NCI-H69 (cell line): ENCODE results near the gene MIS18BP1.
"Not testable (repeated sequence)": the region's sequence is repeated elsewhere in the genome, so short reads cannot be mapped to it uniquely, and the experiment has no call there.

ENCODE experiments used
- DNase-seq: peaks from one replicate; lab custom pipeline; 2025; lab: John Stamatoyannopoulos, UW

Gene MIS18BP1

GRCh38 chr14:45246151-45246550 lies 6.9 kb downstream of the MIS18BP1 start:
- DNase-seq = no peak

GRCh38 chr14:45242706-45243105 lies 10.3 kb downstream of the MIS18BP1 start:
- DNase-seq = no peak

GRCh38 chr14:45238988-45239387 lies 14.0 kb downstream of the MIS18BP1 start:
- DNase-seq = peak; percentile 44

DNA sequence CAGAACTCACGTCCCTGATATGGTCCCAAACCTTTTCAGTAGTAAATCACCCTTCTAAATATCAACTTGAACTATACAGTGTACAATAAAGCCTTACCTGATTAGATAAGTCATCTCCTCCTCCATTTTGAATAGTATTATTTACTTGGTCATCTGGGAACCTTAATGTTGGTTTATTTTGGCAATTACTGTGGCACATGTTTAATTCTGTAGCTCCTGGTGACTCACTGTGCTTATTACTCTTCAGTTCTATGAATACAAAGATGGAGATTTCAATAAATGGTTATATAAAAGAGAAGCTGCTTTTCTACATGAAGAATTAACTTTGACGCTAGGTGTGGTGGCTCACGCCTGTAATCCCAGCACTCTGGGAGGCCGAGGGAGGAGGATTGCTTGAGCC lies 25.4 kb downstream of the MIS18BP1 start:
- no peak for DNase-seq

- DNase-seq = no peak
These were observed 30.3 kb downstream of the MIS18BP1 start for GRCh38 chr14:45222485-45223262.

DNA sequence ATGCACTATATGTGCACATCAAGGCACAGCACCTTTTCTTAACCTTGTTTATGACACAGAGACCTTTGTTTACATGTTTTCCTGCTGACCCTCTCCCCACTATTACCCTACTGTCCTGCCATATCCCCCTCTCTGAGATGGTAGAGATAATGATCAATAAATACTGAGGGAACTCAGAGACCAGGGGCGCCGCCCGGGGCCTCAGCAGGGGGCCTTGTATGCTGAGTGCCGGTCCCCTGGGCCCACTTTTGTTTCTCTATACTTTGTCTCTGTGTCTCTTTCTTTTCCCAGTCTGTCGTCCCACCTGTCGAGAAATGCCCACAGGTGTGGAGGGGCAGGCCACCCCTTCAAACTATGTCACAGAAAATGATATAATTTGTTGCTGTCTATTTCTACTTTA lies 38.7 kb downstream of the MIS18BP1 start:
- DNase-seq = peak; percentile 14

DNA sequence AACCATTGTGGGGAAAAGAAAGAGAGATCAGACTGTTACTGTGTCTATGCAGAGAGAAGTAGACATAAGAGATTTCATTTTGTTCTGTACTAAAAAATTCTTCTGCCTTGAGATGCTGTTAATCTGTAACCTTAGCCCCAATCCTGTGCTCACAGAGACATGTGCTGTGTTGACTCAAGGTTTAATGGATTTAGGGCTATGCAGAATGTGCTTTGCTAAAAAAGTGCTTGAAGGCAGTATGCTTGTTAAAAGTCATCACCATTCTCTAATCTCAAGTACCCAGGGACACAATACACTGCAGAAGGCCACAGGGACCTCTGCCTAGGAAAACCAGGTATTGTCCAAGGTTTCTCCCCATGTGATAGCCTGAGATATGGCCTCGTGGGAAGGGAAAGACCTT lies 39.3 kb downstream of the MIS18BP1 start:
- not testable (repeated sequence) for DNase-seq

GRCh38 chr14:45212231-45212630 lies 40.8 kb downstream of the MIS18BP1 start:
- no peak for DNase-seq

DNA sequence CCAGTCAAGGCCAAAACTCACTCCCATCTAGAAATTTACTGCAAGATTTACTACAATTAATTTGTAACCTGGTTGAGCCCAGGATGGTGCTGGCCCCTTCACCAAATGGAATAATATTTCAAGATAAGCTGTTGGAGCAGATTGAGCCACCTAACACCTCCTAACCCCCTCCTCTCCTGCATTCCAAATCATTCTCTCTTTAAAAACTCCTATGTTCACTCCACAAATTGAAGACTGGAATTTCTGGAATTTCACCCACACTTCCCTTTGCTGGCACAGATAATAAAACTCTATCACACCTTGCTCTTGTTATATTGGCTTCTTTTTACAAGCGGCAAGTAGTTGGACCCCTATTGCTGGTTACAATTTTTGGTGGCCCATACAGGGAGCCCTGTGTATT lies 41.7 kb downstream of the MIS18BP1 start:
- DNase-seq = no peak

- DNase-seq = no peak
These were observed 42.8 kb downstream of the MIS18BP1 start for GRCh38 chr14:45210159-45210558.

- no peak for DNase-seq
These were observed 48.8 kb downstream of the MIS18BP1 start for GRCh38 chr14:45204241-45204640.

DNA sequence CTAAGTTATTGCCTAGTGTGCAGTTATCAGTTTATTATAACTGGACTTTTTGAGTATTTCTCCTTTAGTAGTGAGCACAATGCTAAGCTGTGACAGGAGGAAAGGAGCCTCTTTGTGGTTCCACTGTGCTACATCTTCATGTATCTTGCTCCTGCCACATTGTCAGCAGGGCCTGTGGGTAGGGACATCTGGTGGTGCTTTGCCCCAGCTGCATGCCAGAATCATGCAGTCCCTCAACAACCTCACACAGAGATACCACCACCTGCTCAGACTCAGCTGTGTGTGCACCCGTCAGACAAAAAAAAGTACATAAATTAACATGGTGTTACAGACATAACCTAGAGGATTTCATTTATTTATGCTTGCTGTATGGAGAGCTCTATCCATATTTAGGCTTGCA lies 51.1 kb downstream of the MIS18BP1 start:
- peak; percentile 29 for DNase-seq

- no peak for DNase-seq
These were observed 53.8 kb downstream of the MIS18BP1 start for GRCh38 chr14:45199230-45199629.

DNA sequence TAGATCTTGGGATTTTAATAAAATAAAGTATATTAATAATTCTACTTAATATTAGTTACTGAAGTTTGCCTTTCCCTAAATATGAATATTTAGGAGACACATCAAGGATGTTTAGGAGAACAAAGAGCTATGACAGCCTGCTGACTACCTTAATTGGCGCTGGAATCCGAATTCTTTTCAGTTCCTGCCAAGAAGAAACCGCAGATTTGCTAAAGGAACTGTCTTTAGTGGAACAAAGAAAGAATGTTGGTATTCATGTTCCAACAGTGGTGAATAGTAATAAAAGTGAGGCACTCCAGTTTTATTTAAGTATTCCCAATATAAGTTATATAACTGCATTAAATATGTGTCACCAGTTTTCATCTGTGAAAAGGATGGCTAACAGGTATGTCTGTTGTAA lies 54.5 kb downstream of the MIS18BP1 start:
- DNase-seq = no peak

DNA sequence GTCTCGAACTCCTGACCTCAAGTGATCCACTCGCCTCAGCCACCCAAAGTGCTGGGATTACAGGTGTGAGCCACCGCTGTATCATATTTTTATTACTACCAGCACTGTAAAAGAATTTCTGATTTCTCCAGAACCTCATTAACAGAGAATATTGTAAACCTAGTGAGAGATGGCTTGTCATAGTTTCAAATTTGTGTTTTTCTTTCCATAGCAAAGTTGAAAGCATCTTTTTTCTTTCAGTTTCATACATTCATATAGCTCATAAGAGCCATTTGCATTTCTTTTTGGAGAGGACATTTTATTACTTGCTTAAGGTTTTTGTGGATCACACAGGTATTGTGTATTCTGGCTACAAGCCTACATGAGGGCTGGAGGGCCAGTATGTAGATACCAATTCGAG lies 58.0 kb downstream of the MIS18BP1 start:
- DNase-seq = no peak

DNA sequence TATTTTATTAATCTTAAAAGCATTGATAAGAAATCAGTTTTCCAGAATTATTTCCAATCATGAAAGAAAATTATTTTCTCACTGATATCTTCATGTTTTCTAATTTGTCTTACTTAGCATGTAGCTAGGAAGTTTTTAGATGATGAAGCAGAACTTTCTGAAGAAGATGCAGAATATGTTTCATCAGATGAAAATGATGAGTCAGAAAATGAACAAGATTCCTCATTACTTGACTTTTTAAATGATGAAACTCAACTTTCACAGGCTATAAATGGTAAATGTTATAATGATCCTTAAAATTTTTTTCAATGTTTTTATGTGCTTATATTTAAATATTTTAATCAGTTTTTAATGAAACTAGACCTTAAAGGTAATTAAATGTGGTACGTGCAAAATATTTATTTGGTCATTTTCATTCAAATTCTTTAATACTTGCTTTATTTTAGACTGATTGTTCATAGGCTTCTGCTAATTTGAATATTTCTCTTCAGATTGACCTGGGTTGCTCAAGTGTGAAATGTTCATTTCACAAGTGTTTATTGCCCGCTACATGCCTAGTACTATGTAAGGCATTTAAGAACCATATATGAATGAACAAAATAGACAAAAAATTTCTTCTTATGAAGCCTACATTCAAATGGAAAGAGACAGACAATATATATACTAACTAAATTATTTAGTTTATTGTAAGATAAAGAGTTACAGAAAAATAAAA lies 67.7 kb downstream of the MIS18BP1 start:
- DNase-seq = no peak

- no peak for DNase-seq
These were observed 71.2 kb downstream of the MIS18BP1 start for GRCh38 chr14:45181806-45182205.

- DNase-seq = no peak
These were observed 71.7 kb downstream of the MIS18BP1 start for GRCh38 chr14:45181329-45181728.

- DNase-seq = no peak
These were observed 75.9 kb downstream of the MIS18BP1 start for GRCh38 chr14:45177076-45177475.

GRCh38 chr14:45169906-45170305 lies 83.1 kb downstream of the MIS18BP1 start:
- DNase-seq = no peak

GRCh38 chr14:45156067-45156466 lies 96.9 kb downstream of the MIS18BP1 start:
- no peak for DNase-seq
